HG02973 (cell line): ENCODE results near the gene ARHGEF40.

Source experiments
- ATAC-seq: cut with Tn5 transposase; IDR thresholded peaks from one replicate; pipeline ENCODE4 v1.9.1; 2021; ENCODE audit warnings: moderate library complexity; ENCODE audit not compliant: unreplicated experiment

The ARHGEF40 gene

GRCh38 chr14:21096438-21096837 lies 26.3 kb downstream of the ARHGEF40 start:
- ATAC-seq: no peak

DNA sequence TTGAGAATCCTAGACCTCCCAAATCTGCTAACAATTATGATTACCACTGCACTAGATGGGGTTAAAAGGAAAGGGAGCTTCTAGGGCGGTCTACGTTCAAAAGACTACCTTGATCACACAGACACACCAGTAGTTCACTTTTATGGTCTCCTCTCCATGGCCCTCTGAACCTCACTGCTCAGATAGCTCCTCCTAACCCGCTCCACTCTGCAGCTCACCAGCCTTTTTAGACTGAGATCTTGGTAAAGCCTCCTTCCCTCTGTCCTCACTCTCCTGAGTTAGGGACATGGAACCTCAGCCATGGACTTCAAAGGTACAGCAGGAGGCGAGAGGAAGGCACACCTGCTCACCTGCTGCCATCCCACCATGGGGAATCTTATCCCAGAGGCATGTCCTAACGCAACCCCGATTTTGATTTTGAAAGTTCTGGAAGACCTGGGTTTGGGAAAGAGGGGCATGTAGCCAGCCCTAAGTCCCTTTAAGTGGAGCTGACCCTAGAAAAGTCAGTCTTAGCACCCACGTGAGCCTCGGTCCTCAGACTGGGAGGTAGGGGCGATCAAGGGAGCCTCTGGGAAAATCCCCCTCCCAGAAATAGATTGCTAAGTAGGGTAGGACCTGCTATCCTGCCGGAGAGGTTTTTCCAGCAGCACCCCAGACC lies 27.0 kb downstream of the ARHGEF40 start:
- no peak for ATAC-seq

DNA sequence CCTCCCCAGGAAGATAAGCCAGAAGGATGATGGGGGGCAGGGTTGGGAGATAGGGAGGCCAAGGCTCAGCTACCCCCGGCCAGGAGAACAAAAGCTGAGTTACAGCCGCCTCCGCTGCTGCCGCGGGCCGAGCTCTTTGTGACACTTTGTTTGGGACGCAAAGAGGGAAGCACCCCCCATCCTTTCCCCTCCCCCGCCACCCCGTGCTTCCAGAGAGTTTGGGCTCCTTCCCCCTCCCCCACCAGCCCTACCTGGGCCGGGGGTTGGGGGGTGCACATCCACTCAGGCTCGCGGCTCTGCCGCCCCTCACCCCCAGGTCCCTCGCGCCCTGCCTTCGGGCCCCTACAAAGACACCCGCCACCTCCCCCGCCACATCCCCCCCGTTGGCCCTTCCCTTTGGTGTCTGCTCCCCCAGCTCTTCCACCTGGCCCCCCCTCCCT lies 27.6 kb downstream of the ARHGEF40 start:
- ATAC-seq: no peak

DNA sequence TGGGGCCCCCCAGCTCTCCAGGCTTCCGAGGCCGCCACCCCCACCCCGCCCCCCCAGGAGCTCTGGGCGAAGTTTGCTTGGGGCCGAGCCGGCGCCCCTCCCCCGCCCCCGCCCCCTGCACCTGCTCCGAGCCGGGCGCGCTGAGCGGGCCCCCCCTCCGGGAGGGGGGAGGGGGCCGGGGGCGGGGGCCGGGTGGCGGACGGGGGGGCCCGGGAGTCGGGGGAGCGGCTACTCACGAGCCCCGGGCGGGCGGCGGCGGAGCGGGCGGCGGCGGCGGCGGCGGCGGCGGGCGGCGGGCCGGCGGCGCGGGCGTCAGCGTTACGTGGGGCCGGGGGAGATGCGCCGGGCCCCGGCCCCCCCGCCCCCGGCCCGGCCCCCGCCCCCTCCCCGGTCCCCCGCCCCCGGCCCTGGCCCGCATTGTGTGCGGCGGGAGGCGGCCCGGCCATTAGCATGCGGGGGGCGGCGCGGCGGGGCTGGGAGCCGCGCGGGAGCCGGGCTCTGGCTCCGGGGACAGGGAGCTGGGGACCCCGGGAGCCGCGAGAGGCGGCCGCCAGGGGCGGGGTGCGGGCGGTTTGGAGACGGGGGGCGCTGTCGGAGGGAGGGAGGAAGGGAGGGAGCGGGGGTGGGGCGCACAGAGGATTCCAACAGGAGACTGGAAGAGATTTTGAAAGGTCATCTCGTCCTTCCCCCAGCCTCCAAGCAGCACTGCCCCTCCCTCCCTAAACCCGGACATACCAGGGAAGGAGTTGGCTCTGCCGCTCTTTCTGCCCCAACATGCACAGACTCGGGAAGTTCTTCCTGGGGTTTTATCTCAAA lies 28.2 kb downstream of the ARHGEF40 start, which contains the start of gene ZNF219:
Gene ZNF219 (minus strand): TSS at position 580 of the 816 bp plus-strand sequence. CDS start 5,064 bp downstream, outside the sequence.
- ATAC-seq: no peak

DNA sequence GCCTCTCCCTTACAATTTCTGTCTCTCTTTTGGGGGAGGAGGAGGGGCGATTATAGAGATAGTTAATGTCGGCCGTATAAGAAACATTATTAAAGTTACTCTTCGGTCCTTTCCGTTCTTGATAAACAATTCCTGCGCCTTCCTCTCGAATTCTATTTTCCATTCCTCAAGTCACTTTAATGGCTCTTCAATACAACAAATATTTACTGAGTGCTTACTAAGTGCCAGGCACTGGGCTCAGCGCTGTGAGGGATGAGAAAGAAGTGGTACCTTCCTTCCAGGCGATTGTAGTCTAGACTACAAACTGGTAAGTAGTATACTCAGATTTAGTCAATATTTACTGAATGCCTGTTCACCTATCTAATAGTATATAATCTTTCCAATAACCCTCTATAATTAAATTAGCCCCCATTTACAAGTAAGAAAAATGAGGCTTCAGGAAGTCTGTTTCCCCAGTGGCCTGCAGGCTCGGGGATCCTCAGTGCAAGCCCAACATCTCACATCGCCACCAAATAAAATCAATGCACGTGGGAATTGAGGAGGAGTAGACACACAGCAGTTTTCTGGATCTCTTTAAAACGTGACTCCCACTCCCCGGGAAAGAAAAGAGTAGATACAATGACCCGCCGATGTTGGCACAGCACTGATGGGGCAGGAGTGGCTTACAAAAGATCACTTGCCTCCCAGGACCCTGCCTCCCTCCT lies 28.9 kb downstream of the ARHGEF40 start:
- ATAC-seq: no peak

- no peak for ATAC-seq
These were observed 29.5 kb downstream of the ARHGEF40 start for GRCh38 chr14:21099596-21099985.

GRCh38 chr14:21100931-21101330 lies 30.8 kb downstream of the ARHGEF40 start, which contains the start of gene TMEM253:
TMEM253 (plus strand) TSS chr14:21101066; CDS start chr14:21101344, 278 bp downstream.
- no peak for ATAC-seq

DNA sequence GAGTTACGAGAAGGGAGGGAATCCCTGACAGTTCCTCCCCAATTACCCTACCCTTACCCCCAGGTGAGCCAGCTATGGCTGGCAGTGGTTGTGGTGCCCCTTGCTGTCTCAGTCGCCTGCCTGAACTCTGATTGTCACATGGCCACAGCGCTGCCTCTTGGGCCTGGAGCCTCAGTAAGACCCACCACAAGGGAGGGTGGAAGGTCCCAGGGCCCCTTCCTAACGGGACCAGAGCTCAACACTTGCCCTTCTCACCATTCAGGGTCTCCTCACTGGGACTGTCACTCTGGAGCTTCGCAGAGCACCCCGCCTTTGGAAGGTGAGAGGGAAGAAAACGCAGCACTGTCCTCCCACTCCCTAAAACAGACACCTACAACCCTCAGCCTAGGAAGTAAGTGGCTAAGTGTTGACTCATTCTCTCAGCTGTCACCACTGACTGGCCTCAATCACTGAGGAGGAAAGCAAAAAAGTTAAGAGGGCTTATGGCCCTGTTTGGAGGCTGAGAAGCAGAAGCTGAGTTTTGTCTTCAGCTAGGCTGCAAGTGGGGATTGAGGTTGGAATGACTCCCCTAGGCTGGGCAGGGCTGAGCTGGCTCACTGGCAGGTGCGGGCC lies 31.8 kb downstream of the ARHGEF40 start:
- ATAC-seq: no peak

DNA sequence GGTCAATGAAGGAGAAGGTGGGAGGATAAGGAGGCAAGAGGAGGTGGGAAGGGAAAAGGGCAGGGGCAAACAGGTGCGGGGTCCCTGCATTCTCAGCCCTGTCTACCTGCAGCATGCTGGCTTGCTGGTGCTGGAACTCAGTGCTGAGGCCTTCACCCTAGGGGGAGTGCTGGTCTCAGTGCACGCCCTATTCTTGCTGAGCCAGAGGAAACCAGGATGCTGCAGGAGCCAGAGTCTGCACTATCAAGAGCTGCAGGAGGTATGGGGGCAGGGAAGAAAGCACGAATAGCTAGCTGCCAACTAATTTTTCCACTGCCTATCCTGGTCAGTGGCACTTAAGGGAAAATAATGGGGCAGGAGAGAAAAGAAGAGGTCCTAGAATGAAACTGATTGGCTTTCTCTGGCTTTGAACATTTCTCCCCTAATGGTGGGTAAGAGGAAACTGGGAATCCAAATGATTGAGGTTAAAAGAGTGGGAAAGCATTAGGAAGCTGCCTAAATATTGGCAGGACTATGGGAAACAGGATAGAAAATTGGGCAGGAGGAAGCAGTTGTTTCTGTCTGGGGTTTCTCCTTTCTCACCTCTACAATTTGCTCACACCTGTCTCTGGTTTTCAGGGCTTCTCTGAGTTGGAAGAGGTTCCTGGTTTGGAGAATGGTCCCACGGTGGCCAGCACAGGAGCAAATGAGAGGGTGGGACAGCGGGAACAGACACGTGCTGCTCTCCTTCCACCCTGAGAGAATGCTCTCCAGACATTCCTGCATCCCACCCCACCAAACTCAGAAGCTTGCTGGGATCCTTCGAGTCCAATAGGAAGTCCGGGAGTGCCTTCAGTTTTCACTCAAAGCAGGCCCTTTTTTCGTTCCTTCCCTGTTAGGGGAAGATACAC lies 32.7 kb downstream of the ARHGEF40 start:
- no peak for ATAC-seq

- ATAC-seq: no peak
These were observed 33.3 kb downstream of the ARHGEF40 start for GRCh38 chr14:21103411-21103709.

GRCh38 chr14:21103710-21104447 lies 33.8 kb downstream of the ARHGEF40 start:
- peak; percentile 87 for ATAC-seq

DNA sequence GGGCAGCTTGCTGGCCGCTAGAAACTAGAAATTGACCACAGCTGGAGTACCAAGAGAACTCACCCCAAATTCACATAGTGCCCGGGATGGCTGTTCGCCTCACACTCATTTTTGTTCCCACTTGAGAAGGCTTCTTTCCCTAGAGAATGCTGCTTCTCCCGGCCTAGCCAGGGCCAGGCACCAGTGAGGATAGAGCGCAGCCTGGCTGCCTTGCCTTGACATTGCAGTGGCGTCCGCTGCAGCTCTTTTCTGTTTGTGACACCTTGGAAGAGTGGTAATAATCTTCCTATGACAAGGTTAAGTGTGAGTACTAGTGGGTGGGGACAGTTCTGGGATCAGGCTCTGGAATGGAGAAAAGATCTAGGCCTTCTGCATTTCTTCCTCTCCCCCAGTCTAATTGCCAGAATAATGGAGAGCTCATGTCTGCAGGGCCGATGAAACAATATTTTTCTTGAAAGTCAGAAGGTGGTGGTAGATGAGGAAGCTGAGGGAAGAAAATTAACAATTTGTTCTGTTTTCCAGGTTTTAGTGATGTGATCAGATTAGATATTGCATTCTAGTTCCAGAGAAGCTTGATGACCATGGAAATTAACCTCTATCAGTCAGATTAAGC lies 34.5 kb downstream of the ARHGEF40 start:
- no peak for ATAC-seq

DNA sequence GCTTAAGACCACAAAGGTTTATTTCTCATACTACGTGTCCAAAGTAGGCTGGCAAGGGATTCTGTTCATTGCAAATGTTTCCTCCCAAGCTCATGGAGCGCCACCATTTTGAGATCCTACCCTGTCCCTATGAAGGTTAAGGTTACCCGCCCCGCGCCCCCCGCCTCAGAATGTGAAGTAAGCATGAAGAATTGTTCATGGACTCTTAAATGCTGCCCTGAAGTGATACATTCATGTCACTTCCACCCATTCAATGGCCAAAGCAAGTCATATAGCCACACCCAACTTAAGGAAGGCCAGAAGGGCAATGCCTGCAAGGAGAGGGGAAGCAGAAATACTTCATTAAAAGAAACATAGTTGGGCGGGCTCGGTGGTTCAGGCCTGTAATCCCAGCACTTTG lies 35.0 kb downstream of the ARHGEF40 start:
- no peak for ATAC-seq

- no peak for ATAC-seq
These were observed 36.0 kb downstream of the ARHGEF40 start for GRCh38 chr14:21106176-21106497.

DNA sequence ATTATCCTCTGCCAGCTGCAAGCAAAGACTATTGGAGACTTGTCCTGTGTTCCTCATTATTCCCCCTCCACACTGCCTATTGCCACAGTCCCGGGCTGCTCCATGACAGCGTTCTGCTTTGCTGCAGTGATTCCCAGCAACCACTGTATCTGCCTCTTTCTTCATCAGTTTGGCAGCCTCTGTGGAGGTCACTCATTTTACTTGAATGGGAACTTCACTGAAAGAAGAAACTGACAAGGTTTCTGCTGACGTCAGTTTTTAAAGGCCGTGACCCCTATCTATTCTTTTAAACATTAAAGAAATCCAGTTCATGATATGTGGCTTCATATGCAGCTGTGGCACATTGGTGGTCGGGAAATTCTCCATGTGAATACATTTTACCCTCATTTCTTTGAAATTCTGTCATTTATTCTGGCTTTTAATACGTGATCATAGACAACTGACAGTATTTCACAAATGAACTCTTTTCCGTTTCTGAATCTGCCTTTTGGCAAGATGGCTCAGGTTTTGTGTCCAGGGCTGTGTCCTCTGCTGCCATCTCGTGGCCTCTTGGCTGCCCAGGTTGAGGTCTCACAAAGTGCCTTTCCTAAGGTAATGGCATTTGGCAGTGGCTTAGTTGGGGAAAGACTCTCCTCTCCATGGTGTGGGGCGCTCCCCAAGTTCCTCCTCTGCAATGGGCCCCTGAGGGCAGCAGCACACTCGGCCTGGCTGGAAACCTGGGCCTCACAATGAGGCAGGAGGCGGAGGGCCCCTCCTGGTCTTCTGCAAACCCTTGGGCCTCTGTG lies 36.6 kb downstream of the ARHGEF40 start:
- ATAC-seq: no peak

- ATAC-seq: no peak
These were observed 37.2 kb downstream of the ARHGEF40 start for GRCh38 chr14:21107283-21107800.

GRCh38 chr14:21108791-21109190 lies 38.7 kb downstream of the ARHGEF40 start:
- ATAC-seq: no peak
